Body of pancreas (tissue), 4 donors: ENCODE measurements around the gene KCNAB2.

Experiments
- POLR2A ChIP-seq, 3 donors: fragments of 450-650 bp; IDR thresholded peaks; one replicate each; pipeline ENCODE4 v1.6.1; 2016; ENCODE audit warnings: antibody characterized with exemption in 3 of 3, mild to moderate bottlenecking in 2 of 3
- TF ChIP-seq, protein P1 (sequence below), 7 experiments: fragments of 450-650 bp in 4 of 7; fragments of 200-600 bp in 3 of 7; sonication (generic) in 3 of 7; IDR thresholded peaks; one replicate each; pipeline ENCODE4 v1.5.1; 2016 to 2019; ENCODE audit warnings: antibody characterized with exemption in 7 of 7

GRCh38 chr1:6011946-6012258 lies 33.8 kb upstream of the KCNAB2 start:
- TF ChIP-seq, protein P1, sequence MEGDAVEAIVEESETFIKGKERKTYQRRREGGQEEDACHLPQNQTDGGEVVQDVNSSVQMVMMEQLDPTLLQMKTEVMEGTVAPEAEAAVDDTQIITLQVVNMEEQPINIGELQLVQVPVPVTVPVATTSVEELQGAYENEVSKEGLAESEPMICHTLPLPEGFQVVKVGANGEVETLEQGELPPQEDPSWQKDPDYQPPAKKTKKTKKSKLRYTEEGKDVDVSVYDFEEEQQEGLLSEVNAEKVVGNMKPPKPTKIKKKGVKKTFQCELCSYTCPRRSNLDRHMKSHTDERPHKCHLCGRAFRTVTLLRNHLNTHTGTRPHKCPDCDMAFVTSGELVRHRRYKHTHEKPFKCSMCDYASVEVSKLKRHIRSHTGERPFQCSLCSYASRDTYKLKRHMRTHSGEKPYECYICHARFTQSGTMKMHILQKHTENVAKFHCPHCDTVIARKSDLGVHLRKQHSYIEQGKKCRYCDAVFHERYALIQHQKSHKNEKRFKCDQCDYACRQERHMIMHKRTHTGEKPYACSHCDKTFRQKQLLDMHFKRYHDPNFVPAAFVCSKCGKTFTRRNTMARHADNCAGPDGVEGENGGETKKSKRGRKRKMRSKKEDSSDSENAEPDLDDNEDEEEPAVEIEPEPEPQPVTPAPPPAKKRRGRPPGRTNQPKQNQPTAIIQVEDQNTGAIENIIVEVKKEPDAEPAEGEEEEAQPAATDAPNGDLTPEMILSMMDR (IDR thresholded peaks at IDR 0.05) = no peak
- no peak for TF ChIP-seq POLR2A (IDR thresholded peaks at IDR 0.05)
